HG02759 (cell line): Measurements from ENCODE around the gene PRKAR2A.
"Not testable (repeated sequence)": the region's sequence is repeated elsewhere in the genome, so short reads cannot be mapped to it uniquely, and the experiment has no call there.

Experiments used
- ATAC-seq: cut with Tn5 transposase; IDR thresholded peaks from one replicate; pipeline ENCODE4 v1.9.1; 2021; ENCODE audit warnings: mild to moderate bottlenecking, moderate library complexity; ENCODE audit not compliant: unreplicated experiment

PRKAR2A gene

DNA sequence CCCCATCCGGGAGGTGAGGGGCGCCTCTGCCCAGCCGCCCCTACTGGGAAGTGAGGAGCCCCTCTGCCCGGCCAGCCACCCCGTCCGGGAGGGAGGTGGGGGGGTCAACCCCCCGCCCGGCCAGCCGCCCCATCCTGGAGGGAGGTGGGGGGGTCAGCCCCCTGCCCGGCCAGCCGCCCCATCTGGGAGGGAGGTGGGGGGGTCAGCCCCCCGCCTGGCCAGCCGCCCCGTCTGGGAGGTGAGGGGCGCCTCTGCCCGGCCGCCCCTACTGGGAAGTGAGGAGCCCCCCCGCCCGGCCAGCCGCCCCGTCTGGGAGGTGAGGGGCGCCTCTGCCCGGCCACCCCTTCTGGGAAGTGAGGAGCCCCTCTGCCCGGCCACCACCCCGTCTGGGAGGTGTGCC lies 113.1 kb downstream of the PRKAR2A start:
- ATAC-seq: not testable (repeated sequence)

DNA sequence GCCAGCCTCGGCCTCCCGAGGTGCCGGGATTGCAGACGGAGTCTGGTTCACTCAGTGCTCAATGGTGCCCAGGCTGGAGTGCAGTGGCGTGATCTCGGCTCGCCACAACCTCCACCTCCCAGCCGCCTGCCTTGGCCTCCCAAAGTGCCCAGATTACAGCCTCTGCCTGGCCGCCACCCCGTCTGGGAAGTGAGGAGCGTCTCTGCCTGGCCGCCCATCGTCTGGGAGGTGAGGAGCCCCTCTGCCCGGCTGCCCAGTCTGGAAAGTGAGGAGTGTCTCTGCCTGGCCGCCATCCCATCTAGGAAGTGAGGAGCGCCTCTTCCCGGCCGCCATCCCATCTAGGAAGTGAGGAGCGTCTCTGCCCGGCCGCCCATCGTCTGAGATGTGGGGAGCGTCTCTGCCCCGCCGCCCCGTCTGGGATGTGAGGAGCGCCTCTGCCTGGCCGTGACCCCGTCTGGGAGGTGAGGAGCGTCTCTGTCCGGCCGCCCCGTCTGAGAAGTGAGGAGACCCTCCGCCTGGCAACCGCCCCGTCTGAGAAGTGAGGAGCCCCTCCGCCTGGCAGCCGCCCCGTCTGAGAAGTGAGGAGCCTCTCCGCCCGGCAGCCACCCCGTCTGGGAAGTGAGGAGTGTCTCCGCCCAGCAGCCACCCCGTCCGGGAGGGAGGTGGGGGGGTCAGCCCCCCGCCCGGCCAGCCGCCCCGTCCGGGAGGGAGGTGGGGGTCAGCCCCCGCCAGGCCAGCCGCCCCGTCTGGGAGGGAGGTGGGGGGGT lies 113.7 kb downstream of the PRKAR2A start:
- not testable (repeated sequence) for ATAC-seq

DNA sequence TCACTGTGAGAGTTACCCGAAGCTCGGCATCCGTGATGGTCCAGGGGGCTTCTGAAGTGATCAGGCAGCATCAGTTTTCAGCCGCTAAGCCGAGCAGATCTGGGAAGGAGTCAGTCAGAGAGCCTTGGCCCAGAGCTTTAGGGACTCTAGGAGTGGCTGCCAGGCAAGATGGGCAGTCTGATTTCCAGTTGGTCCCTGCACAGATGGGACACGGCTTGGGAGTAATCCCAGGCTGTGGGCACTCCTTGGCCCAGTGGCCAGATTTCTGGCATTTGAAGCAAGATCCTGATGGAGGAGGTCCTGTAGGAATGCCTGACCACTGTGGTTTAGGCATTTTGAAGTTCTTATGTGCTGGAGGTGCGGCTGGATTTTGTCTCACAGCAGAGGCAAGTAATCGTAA lies 120.2 kb downstream of the PRKAR2A start:
- ATAC-seq: no peak

DNA sequence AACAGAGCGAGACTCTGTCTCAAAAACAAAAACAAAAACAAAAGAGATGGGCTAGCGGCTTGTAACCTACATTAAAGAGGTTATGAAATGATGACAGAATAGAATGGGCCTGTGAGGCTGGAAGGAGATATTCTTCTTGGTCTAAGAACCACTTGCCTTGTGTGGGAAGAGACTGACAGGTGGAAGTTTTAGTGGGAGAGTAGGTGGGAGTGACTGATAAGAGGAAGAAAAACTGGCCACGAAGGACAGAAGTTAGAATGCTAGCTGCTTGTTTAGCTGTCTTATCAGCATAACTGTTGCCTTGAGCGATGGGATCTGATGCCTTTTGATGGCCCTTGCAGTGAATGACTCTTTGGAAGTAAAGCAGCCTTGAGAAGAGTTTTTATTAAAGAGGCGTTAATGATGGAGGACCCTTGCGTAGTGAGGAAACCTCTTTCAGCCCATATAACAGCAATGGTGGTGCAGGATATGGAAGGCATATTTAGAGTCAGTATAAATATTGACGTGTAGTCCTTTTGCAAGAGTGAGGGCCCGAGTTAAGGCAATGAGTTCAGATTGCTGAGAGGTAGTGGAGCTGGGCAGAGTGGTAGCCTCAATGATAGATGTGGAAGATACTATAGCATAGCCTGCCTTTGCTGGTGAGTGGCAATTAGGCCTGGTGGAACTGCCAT lies 122.4 kb downstream of the PRKAR2A start:
- not testable (repeated sequence) for ATAC-seq

DNA sequence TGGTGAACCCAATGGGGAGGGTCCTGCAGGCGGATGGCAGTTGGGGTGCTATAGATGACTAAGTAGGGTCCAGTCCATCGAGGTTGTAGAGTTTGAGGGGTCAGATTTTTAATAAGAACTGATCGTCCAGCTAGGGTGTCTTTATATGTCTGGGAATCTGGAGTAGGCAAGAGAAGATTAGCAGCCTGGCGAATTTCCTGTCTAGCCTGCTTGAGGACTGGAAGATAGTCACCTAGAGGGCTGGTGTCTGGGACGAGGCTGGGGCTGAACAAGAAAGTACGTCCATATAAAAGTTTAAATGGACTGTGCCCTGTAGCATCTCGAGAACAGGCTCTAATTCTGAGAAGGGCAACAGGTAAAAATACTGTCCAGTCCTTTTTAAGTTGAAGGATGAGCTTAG lies 123.9 kb downstream of the PRKAR2A start:
- ATAC-seq: no peak

DNA sequence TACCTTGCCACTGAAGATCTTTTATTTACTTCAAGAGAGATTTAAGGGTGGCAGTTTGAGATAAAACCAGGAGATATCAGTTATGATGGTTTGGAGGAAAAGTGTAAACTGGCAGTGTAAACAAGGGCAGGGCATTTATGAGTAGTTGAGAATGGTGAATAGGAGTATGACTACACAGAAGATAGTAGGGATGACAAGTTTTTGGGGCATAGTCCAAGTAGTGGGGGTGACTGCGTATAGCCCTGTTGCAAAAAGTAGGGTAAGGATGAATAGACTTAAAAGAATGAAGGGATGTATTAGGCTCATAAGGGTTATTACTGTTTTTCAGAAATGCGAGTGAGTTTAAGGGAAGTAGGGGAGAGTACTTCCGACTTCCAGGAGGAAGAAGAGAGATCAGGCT lies 124.4 kb downstream of the PRKAR2A start:
- not testable (repeated sequence) for ATAC-seq

DNA sequence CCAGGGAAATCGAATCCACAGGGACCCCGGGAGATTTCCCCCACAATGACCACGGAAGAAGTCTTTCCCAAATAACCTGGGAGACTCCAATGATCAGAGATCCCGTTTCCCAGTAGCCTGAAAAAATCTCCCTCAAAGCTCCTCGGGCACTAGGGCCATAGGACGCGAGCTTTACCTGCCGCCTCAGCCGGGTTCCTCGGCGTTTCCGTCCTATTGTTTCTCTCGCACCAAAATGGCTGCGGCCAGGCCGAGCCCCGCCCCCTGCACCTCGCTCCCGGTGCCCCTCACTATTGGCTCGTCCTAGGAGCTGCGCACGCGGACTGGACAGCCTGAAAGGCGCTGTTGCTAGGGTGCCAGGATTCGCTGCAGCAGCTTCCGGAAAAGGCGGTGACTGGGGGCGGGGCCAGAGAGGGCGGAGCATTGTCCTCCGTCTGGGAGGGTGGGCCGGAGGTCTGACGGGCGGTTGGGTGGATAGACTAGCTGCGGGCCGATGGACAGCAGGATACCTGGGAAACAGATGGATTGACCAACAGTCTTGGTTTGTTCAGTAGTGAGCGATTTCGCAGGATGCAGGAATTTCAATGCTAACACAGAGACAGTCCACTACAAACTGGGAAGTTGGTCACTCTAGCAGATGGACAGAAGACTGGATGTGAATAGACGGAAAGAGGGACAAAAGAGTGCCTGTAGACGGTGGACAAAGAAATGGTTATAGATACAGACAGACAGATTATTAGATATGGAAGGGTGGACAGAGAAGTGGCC lies 130.5 kb downstream of the PRKAR2A start, which contains the start of gene IP6K2:
TSS of gene IP6K2 (minus strand) at position 240 of the 765 bp plus-strand sequence. CDS start 21,930 bp downstream, outside the sequence.
- ATAC-seq: peak; percentile 99

DNA sequence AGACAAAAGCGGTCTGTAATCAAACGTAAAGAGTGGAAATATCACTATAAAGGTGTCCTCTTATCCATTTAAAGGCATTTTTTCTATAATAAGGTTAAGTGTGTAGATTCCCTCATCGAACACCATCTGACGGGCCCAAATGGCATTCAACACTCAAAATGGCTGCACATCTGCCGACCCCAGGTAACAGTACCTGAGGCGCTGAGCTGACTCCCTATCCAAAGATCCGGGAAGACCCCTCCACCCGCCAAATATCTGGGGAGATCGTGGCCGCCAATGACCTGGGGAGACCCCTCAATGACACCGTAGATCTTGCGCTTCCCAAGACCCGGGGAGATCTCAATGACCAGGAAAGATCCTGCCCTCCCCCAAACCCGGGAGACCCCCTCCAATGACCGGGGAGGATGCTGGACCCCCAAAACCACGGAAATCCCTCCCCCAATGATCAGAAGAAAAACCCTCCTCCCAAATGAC lies 131.1 kb downstream of the PRKAR2A start:
- ATAC-seq: no peak

DNA sequence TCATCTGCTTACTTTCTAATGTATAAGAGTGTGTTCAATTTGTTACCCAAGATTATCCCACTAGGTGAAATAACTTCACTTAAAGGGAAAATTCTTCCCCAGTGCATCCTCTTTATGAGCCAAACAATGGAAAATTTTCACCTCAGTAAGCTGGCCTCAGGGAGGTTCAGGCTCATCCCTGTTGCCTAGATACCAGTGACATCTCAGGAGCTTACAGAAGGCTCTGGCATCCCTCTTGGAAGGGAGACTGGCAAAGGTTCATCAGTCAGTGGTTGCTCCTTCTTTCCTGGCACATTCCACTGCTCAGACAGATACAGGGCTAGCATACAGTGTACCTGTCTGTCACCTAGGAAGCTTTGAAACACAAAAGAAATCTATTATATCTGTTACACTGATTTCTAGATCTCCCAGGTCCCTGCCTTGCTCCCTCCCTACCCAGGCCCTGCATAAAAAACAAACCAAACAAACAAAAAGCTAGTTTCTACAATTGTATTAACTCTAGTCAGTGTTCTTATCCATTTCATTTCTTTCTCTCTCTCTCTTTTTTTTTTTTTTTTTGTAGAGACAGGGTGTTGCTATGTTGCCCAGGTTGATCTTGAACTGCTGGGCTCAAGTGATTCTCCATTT lies 132.4 kb downstream of the PRKAR2A start:
- ATAC-seq: no peak

DNA sequence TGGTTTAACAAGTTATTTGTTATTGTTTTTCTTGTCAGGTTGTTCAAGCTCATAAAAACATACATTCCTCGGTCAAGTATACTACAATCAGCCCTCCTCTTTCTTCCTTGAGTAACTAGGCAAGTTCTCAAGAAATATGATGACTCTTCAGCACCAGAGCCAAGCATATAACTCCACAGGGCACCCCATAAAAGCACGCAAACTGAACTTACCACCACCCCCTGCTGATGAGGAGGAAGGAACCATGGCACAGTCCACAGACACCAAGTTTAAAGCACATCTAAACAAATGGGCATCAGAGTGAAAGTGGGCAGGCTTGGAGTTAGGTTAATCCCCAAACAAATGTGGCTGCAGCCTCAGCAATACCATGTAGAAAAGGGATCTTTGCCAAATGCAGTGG lies 135.9 kb downstream of the PRKAR2A start:
- no peak for ATAC-seq

DNA sequence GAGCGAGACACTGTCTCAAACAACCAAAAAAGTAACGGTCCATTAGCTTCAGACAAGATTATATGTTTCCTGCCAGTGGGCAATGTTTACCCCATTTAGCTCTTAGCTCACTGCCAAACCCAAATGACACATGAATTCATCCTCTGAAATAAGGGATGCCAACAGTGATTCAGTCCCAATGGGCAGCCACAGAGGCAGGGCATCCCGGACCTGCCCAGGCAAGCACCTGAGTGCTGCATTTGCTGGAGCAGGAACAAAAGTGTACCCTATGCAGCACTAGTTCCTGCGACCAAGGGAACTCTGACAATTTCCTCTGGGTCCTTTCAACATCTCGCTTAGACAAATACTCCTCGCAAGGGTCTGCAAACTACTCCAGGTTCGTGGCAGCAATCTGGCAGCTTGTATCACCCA lies 138.6 kb downstream of the PRKAR2A start:
- no peak for ATAC-seq

DNA sequence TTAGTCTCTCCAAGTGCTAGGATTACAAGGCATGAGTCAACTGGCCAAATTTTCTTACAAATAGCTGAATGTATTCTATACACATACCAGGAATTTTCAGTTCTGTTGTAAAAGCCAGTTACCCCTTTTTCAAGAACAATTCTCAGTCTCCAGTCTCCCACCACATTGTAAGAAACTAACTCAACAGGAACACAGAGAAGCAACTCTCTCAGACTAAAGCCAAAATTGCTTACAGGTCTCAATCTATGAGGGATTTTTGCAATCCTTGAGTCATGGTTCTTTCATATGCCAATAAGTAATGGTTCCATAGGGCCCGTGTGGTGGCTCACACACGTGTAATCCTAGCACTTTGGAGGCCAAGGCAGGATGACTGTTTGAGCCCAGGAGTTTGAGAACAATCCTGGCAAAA lies 139.2 kb downstream of the PRKAR2A start:
- no peak for ATAC-seq

DNA sequence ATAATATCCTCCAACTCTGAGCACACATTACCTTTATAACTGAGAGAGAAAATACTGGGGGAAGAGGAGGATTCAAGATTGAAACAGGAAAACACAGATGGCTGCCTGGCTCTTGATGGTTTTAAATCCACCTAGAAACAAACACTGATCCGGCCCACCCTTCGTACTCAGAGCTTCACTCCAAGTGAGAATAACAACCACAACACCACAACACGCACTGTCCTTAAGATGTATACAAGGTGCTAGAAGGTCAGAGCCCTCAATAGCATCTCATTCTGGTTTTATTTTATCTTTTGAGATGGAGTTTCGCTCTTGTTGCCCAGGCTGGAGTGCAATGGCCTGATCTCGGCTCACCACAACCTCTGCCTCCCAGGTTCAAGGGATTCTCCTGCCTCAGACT lies 140.5 kb downstream of the PRKAR2A start:
- no peak for ATAC-seq

DNA sequence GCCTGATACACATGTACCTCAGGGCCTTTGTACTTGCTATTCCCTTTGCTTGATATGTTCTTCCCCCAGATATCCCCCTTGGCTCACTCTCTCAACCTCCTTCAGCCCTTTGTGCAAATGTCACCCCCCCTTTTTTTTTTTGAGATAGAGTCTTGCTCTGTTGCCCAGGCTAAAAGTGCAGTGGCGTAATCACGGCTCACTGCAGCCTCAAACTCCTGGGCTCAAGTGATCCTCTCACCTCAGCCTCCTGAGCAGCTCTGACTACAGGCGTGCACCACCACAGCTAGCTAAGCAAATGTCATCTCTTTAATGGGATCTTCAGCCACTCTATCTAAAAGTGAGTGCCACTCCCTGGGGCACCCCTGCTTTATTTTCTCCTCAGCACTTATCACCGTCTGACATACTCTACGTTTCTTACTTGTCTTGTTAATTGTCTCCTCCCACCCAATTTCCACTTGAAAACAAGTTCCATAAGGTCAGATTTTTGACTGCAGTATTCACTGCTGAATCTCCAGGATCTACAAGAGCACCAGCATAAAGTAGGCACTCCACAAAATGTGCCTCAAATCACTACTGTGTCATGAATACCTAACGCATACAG lies 145.3 kb downstream of the PRKAR2A start:
- ATAC-seq: no peak

DNA sequence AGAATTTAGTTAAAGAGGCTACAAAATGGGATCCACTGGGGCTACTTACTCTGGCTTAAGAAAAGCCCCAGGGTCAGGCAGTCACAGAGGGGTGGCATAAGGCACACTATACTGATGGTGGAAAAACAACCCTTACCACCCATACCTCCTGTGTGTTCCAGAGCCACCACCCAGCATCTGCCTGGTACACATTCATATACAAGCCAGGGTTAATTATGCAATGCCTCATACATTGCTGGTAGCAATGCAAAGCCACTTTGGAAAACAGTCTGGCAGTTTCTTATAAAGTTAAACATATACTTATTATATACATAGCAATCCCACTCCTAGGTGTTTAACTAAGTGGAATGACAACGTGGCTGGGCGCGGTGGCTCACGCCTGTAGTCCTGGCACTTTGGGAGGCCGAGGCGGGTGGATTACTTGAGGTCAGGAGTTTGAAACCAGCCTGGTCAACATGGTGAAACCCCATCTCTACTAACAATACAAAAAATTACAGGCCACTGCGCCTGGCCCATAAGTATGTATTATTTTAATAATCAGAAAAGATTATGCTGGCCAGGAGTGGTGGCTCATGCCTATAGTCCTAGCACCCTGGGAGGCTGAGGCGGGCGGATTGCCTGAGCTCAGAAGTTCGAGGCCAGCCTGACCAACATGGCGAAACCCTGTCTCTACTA lies 146.8 kb downstream of the PRKAR2A start:
- ATAC-seq: no peak

DNA sequence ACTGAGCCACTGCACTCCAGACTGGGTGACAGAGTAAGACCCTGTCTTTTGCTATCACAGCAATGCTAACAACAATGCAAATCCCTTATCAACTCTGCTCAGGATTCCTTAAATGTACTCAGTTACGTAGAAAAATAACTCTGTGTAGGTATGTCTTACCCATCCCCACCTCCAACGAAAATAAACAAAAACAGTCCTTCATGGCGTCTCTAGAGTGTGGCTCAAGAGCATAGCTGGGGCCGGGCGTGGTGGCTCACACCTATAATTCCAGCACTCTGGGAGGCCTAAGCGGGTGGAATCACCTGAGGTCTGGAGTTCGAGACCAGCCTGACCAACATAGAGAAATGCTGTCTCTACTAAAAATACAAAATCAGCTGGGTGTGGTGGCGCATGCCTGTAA lies 148.8 kb downstream of the PRKAR2A start:
- ATAC-seq: no peak

DNA sequence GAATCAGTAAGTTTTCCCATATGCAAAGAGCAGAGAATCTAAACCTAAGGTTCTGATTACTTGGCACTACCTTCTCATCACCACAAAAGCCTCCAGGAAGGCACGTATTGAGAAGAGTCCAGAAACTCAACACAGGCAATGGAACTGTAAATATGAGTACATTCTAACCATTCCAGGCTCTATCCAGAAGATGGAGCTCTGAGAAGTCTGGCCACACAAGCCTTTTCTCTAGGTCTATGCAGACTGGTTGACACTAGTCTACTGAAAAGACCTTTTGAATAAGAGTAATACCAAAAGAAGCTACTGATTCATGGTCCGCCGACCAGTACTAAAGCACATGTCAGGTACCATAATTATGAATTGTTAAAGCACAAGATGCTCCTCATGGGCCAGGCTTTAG lies 149.7 kb downstream of the PRKAR2A start:
- no peak for ATAC-seq

DNA sequence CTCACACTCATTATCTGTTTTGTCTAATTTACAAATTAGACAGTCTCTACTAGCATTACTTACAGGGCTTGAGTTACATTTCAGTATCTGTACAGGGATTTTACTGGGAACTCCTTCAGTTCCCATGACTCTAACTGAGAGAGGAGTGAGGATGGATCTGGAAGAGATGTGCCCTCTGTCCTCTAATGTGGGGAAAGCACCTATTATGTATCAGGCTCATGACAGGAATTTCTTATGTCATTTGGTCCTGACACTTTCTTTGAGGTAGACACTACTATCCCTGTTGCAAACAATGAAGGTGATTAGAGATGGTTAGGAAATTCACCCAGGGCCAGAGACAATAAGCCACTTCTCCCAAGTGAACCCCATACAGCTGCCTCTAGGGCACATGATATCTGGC lies 151.1 kb downstream of the PRKAR2A start:
- no peak for ATAC-seq
